H1 (cell line): ENCODE results near the gene FBXO45. TPM values are rescaled to one million over a fixed set of nuclear protein-coding genes. Genes with fewer than 3 reads are reported as not detected.

ENCODE experiments used
- CTCF ChIA-PET: fragments of 300-600 bp; sonication (Branson Sonifier 250); formaldehyde crosslinking; loops from one replicate; lab custom pipeline; 2021; ENCODE audit not compliant: partially characterized antibody; lab: Charles Lee
- POLR2A ChIA-PET: fragments of 300-600 bp; sonication (Branson Sonifier 250); formaldehyde crosslinking; loops from one replicate; lab custom pipeline; 2021; ENCODE audit warnings: inconsistent platforms; ENCODE audit not compliant: partially characterized antibody; lab: Charles Lee
- DNase-seq, 2 experiments: peaks; one replicate each; pipeline versions ENCODE4 v3.0.0 to v3.0.0-alpha.2; 2010 to 2022; ENCODE audit warnings: low spot score in 2 of 2, low read depth in 1 of 2, mixed read lengths in 1 of 2
- FAIRE-seq: peaks from 2 replicates; lab custom pipeline; 2011; peaks lifted over from hg19 to GRCh38; lab: Jason Lieb, UNC
- H2AFZ ChIP-seq: 2 replicates; pipeline ENCODE4 v1.8.1; 2012; ENCODE audit warnings: low read length, inconsistent platforms
- H2AK5ac ChIP-seq: 2 replicates; pipeline ENCODE4 v1.6.1; 2013; ENCODE audit warnings: low read depth, low read length
- H2BK120ac ChIP-seq: replicated peaks from 2 replicates; pipeline ENCODE3; 2013; ENCODE audit warnings: low read depth, low read length, inconsistent platforms
- H2BK12ac ChIP-seq: 2 replicates; pipeline ENCODE4 v1.6.1; 2013; ENCODE audit warnings: low read depth, low read length
- H2BK15ac ChIP-seq: 2 replicates; pipeline ENCODE4 v1.6.1; 2013; ENCODE audit warnings: low read length
- H2BK20ac ChIP-seq: 2 replicates; pipeline ENCODE4 v1.6.1; 2013; ENCODE audit warnings: low read length
- H2BK5ac ChIP-seq: 2 replicates; pipeline ENCODE4 v1.6.1; 2013; ENCODE audit warnings: low read depth, low read length
- H3K14ac ChIP-seq: 2 replicates; pipeline ENCODE4 v1.6.1; 2013; ENCODE audit warnings: inconsistent platforms; ENCODE audit not compliant: insufficient read length
- H3K18ac ChIP-seq: 2 replicates; pipeline ENCODE4 v1.6.1; 2013; ENCODE audit warnings: low read length; ENCODE audit errors: extremely low read depth
- H3K23ac ChIP-seq: 2 replicates; pipeline ENCODE4 v1.6.1; 2013; ENCODE audit warnings: inconsistent platforms; ENCODE audit not compliant: insufficient read length
- H3K23me2 ChIP-seq: 2 replicates; pipeline ENCODE4 v1.6.1; 2013; ENCODE audit warnings: low read depth, low read length
- H3K27ac ChIP-seq: 2 replicates; pipeline ENCODE4 v1.6.1; 2011; ENCODE audit warnings: low read depth, low read length, inconsistent platforms
- H3K27me3 ChIP-seq, 4 experiments: replicated peaks in 1 of 4; 1 replicate in 1 of 4; 2 replicates in 3 of 4; pipeline versions ENCODE4 v1.6.1 to v1.8.1; 2011 to 2013; ENCODE audit warnings: low read length in 3 of 4, mild to moderate bottlenecking in 3 of 4, inconsistent platforms in 2 of 4, mixed read lengths in 2 of 4, moderate library complexity in 1 of 4; ENCODE audit not compliant: control insufficient read depth in 3 of 4, insufficient read depth in 3 of 4; ENCODE audit errors: extremely low read depth in 1 of 4
- H3K36me3 ChIP-seq, 4 experiments: 2 replicates each; pipeline versions ENCODE4 v1.6.1 to v1.8.1; 2011 to 2013; ENCODE audit warnings: mild to moderate bottlenecking in 4 of 4, low read length in 3 of 4, moderate library complexity in 2 of 4, control low read depth in 1 of 4, inconsistent platforms in 1 of 4; ENCODE audit not compliant: insufficient read depth in 4 of 4, control insufficient read depth in 2 of 4
- H3K4ac ChIP-seq: replicated peaks from 2 replicates; pipeline ENCODE3; 2013; ENCODE audit warnings: low read length, low read depth, mixed read lengths, inconsistent platforms; ENCODE audit not compliant: insufficient read length
- H3K4me1 ChIP-seq, 4 experiments: replicated peaks in 1 of 4; 1 replicate in 1 of 4; 2 replicates in 3 of 4; pipeline versions ENCODE4 v1.6.1 to v1.8.1; 2011 to 2013; ENCODE audit warnings: low read length in 3 of 4, inconsistent platforms in 2 of 4, mixed read lengths in 1 of 4; ENCODE audit not compliant: insufficient read depth in 4 of 4, control insufficient read depth in 3 of 4
- H3K4me2 ChIP-seq, 2 experiments: 2 replicates each; pipeline versions ENCODE4 v1.6.1 to v1.8.1; 2011 to 2013; ENCODE audit warnings: low read depth in 2 of 2, low read length in 2 of 2, control low read depth in 1 of 2, inconsistent platforms in 1 of 2, mild to moderate bottlenecking in 1 of 2; ENCODE audit not compliant: insufficient read depth in 1 of 2
- H3K4me3 ChIP-seq, 4 experiments: fragments of 200-600, 300-600 bp in 1 of 4; sonication (generic), shearing (Covaris generic), sonication (Bioruptor Twin) in 1 of 4; 2 replicates each; pipeline versions ENCODE4 v1.5.1 to v1.8.1; 2011 to 2016; ENCODE audit warnings: low read length in 4 of 4, low read depth in 3 of 4, control low read depth in 2 of 4, inconsistent platforms in 2 of 4, mild to moderate bottlenecking in 2 of 4, mixed read lengths in 1 of 4, moderate library complexity in 1 of 4; ENCODE audit not compliant: insufficient read depth in 2 of 4; ENCODE audit errors: extremely low read depth in 1 of 4
- H3K56ac ChIP-seq: replicated peaks from 2 replicates; pipeline ENCODE3; 2013; ENCODE audit warnings: low read depth, mild to moderate bottlenecking, mixed read lengths, low read length, inconsistent platforms; ENCODE audit not compliant: insufficient read length
- H3K79me1 ChIP-seq: 2 replicates; pipeline ENCODE4 v1.6.1; 2013; ENCODE audit warnings: low read depth, low read length, control low read depth
- H3K79me2 ChIP-seq, 2 experiments: 2 replicates each; pipeline versions ENCODE4 v1.6.1 to v1.8.1; 2012 to 2013; ENCODE audit warnings: low read length in 2 of 2, mild to moderate bottlenecking in 2 of 2, inconsistent platforms in 1 of 2; ENCODE audit not compliant: insufficient read depth in 2 of 2, control insufficient read depth in 1 of 2
- H3K9ac ChIP-seq, 4 experiments: replicated peaks in 1 of 4; 1 replicate in 1 of 4; 2 replicates in 3 of 4; pipeline versions ENCODE4 v1.6.1 to v1.8.1; 2011 to 2013; ENCODE audit warnings: low read depth in 3 of 4, low read length in 3 of 4, control low read depth in 2 of 4, mild to moderate bottlenecking in 2 of 4, moderate library complexity in 2 of 4, inconsistent platforms in 1 of 4; ENCODE audit errors: extremely low read depth in 1 of 4
- H3K9me3 ChIP-seq, 2 experiments: 2 replicates each; pipeline versions ENCODE4 v1.6.1 to v1.8.1; 2012 to 2013; ENCODE audit warnings: mild to moderate bottlenecking in 2 of 2, moderate library complexity in 2 of 2, control low read depth in 1 of 2, inconsistent platforms in 1 of 2, low read depth in 1 of 2, low read length in 1 of 2, mixed read lengths in 1 of 2; ENCODE audit not compliant: insufficient read depth in 2 of 2
- H4K20me1 ChIP-seq, 2 experiments: replicated peaks in 1 of 2; 2 replicates each; pipeline versions ENCODE3 to v1.8.1; 2011 to 2013; ENCODE audit warnings: inconsistent platforms in 2 of 2, low read length in 2 of 2, mild to moderate bottlenecking in 1 of 2; ENCODE audit not compliant: insufficient read depth in 2 of 2, control insufficient read depth in 1 of 2
- H4K5ac ChIP-seq: 2 replicates; pipeline ENCODE4 v1.6.1; 2013; ENCODE audit warnings: low read length, low read depth, mixed read lengths, inconsistent platforms; ENCODE audit not compliant: insufficient read length
- H4K8ac ChIP-seq: 2 replicates; pipeline ENCODE4 v1.8.0; 2013; ENCODE audit warnings: mild to moderate bottlenecking, moderate library complexity, low read length, inconsistent platforms; ENCODE audit not compliant: insufficient read depth; ENCODE audit errors: extremely low read depth
- H4K91ac ChIP-seq: replicated peaks from 2 replicates; pipeline ENCODE3; 2013; ENCODE audit warnings: low read length, mixed read lengths, inconsistent platforms; ENCODE audit not compliant: insufficient read length
- HDAC6 ChIP-seq: IDR thresholded peaks from one replicate; pipeline ENCODE4 v1.7.1; 2012; ENCODE audit warnings: low read depth, mild to moderate bottlenecking, inconsistent platforms, low read length, moderate library complexity
- MAX ChIP-seq: IDR thresholded peaks from 2 replicates; pipeline ENCODE4 v1.6.1; 2012; ENCODE audit warnings: inconsistent platforms
- NRF1 ChIP-seq: IDR thresholded peaks from 2 replicates; pipeline ENCODE4 v1.6.1; 2011; ENCODE audit warnings: mild to moderate bottlenecking, low read depth, low read length, improper control_type of control experiment
- POLR2A ChIP-seq, 2 experiments: IDR thresholded peaks; 1 replicate in 1 of 2; 2 replicates in 1 of 2; pipeline ENCODE4 v1.6.1; 2011; ENCODE audit warnings: low read depth in 2 of 2, low read length in 2 of 2, mild to moderate bottlenecking in 2 of 2; ENCODE audit errors: control extremely low read depth in 1 of 2
- SP4 ChIP-seq: IDR thresholded peaks from 2 replicates; pipeline ENCODE4 v1.6.1; 2012; ENCODE audit warnings: low read length, inconsistent platforms
- WGBS, 2 experiments: shearing (Covaris generic) in 1 of 2; methylation state at CpG; one replicate each; pipeline versions ENCODE4 v1.1.6 to v1.1.7; 2013 to 2015; ENCODE audit warnings: low lambda C conversion rate in 2 of 2, mixed read lengths in 2 of 2, inconsistent platforms in 1 of 2, low coverage in 1 of 2, missing lambda C conversion rate in 1 of 2; ENCODE audit not compliant: insufficient replicate concordance in 2 of 2, insufficient coverage in 1 of 2, insufficient read length in 1 of 2; ENCODE audit errors: extremely low coverage in 1 of 2, missing lambda C conversion rate in 1 of 2; 5-methylcytosine and 5-hydroxymethylcytosine counted together
- polyA plus RNA-seq, 7 experiments: library from polyadenylated mRNA; depleted of rRNA in 3 of 7; stranded (reverse) in 5 of 7; unstranded in 2 of 7; fragments of >200 nt in 5 of 7; fragments of 200-250 nt in 2 of 7; gene quantifications; 1 replicate in 5 of 7; 2 replicates in 1 of 7; 4 replicates in 1 of 7; pipeline versions ENCODE4 v1.2.1 to v1.2.3, GENCODE V29; 2011 to 2013; ENCODE audit warnings: missing spikeins in 2 of 7, mixed read lengths in 2 of 7
- total RNA-seq: library from RNA; stranded (reverse); fragmentation: NEBNext Ultra II Directional; extraction: Animal tissue kit (Norgen Biotek cat#: 25700); gene quantifications from 2 replicates; pipeline ENCODE4 v1.2.1, GENCODE V29; 2021

FBXO45 gene
- total and polyA plus RNA-seq, 2 of the 8 experiments (the other 6 are each of a cell fraction or from before 2014, with no cell fraction given) = 5.2 to 19.4 TPM

GRCh38 chr3:196602673-196603072 lies 34.2 kb downstream of the FBXO45 start:
- Histone ChIP-seq H2BK20ac (no peak overlapping the region), H3K18ac (no peak overlapping the region), H3K79me1 (no peaks in the 10 kb centered on the region), H2BK120ac (no peak overlapping the region), H3K4ac (no peak overlapping the region), H4K91ac (no peak overlapping the region), H3K27me3 (no peaks in the 10 kb centered on the region; a peak in 1 of 7 replicates), H3K4me2 (no peak overlapping the region), H3K4me1 (no peaks in the 10 kb centered on the region), H2BK12ac (no peak overlapping the region), H3K56ac (no peak overlapping the region), H3K23ac (no peak overlapping the region), H3K14ac (no peak overlapping the region), H3K79me2 (no peaks in the 10 kb centered on the region), H4K8ac (no peak overlapping the region), H3K36me3 (no peaks in the 10 kb centered on the region), H2BK15ac (no peak overlapping the region), H2AFZ (no peak overlapping the region), H2AK5ac (no peak overlapping the region), H4K20me1 (no peaks in the 10 kb centered on the region), H3K9me3 (no peaks in the 10 kb centered on the region), H4K5ac (no peak overlapping the region), H2BK5ac (no peak overlapping the region), H3K9ac (no peak overlapping the region), H3K4me3 (no peak overlapping the region), H3K23me2 (no peaks in the 10 kb centered on the region), H3K27ac (no peak overlapping the region)
- TF ChIP-seq POLR2A (IDR thresholded peaks at IDR 0.05; ENCODE audit: control extremely low read depth in 1 of 2, low read depth in 2 of 2, low read length in 2 of 2) (no peak), HDAC6 (no peak), NRF1 (no peak), SP4 (no peak), MAX (no peak)
- POLR2A ChIA-PET = no interaction called here
- CTCF ChIA-PET = no interaction called here
- FAIRE-seq (no peak), DNase-seq (peak in 1 of 2 experiments; percentile 11)
- 97% methylated on average over 6 of the region's 6 CpGs; no CpG with 5 or more reads in 1 of the 2 experiments for WGBS, 2 experiments
